Neural cell (in vitro differentiated cells): Measurements from ENCODE around the gene EHBP1.

Source experiments
- EP300 ChIP-seq: fragments of 450-650 bp; conservative IDR thresholded peaks from 2 replicates; pipeline ENCODE4 v1.6.1; 2014; ENCODE audit warnings: antibody characterized with exemption, mild to moderate bottlenecking, moderate library complexity; ENCODE audit not compliant: poor library complexity, severe bottlenecking
- EZH2 ChIP-seq: fragments of 200-600, 300-800 bp; shearing (Covaris generic), sonication (generic); IDR thresholded peaks from 2 replicates; pipeline ENCODE4 v1.6.1; 2014; ENCODE audit warnings: antibody characterized with exemption, low read length, borderline replicate concordance, mild to moderate bottlenecking; ENCODE audit not compliant: insufficient read depth, poor library complexity, severe bottlenecking
- MXI1 ChIP-seq: fragments of 450-650 bp; conservative IDR thresholded peaks from 2 replicates; pipeline ENCODE4 v1.6.1; 2014; ENCODE audit warnings: antibody characterized with exemption, mild to moderate bottlenecking; ENCODE audit not compliant: poor library complexity, severe bottlenecking
- POLR2AphosphoS5 ChIP-seq: IDR thresholded peaks from 2 replicates; pipeline ENCODE4 v1.6.1; 2012
- TAF1 ChIP-seq: IDR thresholded peaks from 2 replicates; pipeline ENCODE4 v1.6.1; 2012; ENCODE audit warnings: low read depth
- TF ChIP-seq, protein P1 (sequence below): fragments of 450-650 bp; IDR thresholded peaks from 2 replicates; pipeline ENCODE4 v1.5.1; 2014; ENCODE audit warnings: antibody characterized with exemption, mild to moderate bottlenecking, moderate library complexity; ENCODE audit not compliant: poor library complexity, severe bottlenecking
- TF ChIP-seq, protein P2 (sequence below): IDR thresholded peaks from 2 replicates; pipeline ENCODE4 v1.6.1; 2012; ENCODE audit warnings: borderline replicate concordance

DNA sequence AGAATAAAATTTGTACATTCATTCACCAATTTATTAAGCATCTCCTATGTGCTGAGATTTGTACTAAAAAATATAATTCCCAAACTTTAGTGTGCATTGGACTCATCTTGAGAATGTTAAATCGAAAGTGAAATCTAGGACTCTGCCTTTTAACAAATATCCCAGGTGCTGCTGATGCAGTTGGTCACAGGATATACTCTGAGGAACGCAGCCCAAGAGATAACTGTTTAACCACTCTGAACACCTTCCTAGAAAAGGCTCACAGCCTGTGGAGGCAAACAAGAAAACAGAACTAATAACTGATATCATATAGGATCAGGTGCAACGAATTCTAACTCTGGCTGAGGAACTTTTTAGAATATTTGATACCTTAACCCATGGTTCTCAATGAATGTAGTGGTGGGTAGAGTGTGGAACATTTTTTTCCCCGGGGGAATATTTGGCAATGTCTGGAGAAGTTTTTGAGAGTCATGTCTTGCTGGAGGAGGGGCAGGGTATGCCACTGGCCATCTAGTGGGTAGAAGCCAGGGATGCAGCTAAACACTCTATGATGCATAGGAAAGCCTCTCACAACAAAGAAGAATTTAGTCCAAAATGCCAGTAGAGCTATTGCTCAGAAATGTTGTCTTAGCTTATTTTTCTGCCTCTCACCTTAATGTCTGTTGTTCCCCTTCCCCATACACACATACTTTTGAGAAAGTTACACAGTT, 96.5 kb downstream of the EHBP1 start:
- TF ChIP-seq, protein P1, sequence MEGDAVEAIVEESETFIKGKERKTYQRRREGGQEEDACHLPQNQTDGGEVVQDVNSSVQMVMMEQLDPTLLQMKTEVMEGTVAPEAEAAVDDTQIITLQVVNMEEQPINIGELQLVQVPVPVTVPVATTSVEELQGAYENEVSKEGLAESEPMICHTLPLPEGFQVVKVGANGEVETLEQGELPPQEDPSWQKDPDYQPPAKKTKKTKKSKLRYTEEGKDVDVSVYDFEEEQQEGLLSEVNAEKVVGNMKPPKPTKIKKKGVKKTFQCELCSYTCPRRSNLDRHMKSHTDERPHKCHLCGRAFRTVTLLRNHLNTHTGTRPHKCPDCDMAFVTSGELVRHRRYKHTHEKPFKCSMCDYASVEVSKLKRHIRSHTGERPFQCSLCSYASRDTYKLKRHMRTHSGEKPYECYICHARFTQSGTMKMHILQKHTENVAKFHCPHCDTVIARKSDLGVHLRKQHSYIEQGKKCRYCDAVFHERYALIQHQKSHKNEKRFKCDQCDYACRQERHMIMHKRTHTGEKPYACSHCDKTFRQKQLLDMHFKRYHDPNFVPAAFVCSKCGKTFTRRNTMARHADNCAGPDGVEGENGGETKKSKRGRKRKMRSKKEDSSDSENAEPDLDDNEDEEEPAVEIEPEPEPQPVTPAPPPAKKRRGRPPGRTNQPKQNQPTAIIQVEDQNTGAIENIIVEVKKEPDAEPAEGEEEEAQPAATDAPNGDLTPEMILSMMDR, result no peak
- no peak for TF ChIP-seq EZH2
- TF ChIP-seq, protein P2, sequence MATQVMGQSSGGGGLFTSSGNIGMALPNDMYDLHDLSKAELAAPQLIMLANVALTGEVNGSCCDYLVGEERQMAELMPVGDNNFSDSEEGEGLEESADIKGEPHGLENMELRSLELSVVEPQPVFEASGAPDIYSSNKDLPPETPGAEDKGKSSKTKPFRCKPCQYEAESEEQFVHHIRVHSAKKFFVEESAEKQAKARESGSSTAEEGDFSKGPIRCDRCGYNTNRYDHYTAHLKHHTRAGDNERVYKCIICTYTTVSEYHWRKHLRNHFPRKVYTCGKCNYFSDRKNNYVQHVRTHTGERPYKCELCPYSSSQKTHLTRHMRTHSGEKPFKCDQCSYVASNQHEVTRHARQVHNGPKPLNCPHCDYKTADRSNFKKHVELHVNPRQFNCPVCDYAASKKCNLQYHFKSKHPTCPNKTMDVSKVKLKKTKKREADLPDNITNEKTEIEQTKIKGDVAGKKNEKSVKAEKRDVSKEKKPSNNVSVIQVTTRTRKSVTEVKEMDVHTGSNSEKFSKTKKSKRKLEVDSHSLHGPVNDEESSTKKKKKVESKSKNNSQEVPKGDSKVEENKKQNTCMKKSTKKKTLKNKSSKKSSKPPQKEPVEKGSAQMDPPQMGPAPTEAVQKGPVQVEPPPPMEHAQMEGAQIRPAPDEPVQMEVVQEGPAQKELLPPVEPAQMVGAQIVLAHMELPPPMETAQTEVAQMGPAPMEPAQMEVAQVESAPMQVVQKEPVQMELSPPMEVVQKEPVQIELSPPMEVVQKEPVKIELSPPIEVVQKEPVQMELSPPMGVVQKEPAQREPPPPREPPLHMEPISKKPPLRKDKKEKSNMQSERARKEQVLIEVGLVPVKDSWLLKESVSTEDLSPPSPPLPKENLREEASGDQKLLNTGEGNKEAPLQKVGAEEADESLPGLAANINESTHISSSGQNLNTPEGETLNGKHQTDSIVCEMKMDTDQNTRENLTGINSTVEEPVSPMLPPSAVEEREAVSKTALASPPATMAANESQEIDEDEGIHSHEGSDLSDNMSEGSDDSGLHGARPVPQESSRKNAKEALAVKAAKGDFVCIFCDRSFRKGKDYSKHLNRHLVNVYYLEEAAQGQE, result no peak
- TF ChIP-seq EP300, result no peak
- TF ChIP-seq POLR2AphosphoS5, result no peak
- no peak for TF ChIP-seq MXI1
- TF ChIP-seq TAF1, result no peak
